GM12878 (cell line): ENCODE results near the gene ELN. TPM values are rescaled to one million over a fixed set of nuclear protein-coding genes. Genes with fewer than 3 reads are reported as not detected.

Experiments used
- ATAC-seq: fragments of 200-7000 bp; cut with Tn5 transposase; 3 replicates; pipeline ENCODE4 v1.9.1; 2020; ENCODE audit warnings: mild to moderate bottlenecking, moderate library complexity
- BruUV-seq: library from RNA; stranded (reverse); fragments of 400-500 nt; replicated peaks from 2 replicates; lab custom pipeline; 2021; lab: Mats Ljungman, UMichigan
- CTCF ChIA-PET: fragments of 300-600 bp; sonication (Branson Sonifier 250); formaldehyde crosslinking; extraction: SDS; loops from one replicate; lab custom pipeline; 2021; ENCODE audit warnings: inconsistent platforms; lab: Yijun Ruan, JAX
- POLR2A ChIA-PET: fragments of 350-600 bp; formaldehyde crosslinking; extraction: SDS; loops from one replicate; lab custom pipeline; 2021; ENCODE audit warnings: inconsistent platforms; lab: Charles Lee
- RAD21 ChIA-PET: fragments of 300-600 bp; sonication (Branson Sonifier 250); formaldehyde crosslinking; loops from one replicate; lab custom pipeline; 2023; ENCODE audit warnings: antibody characterized with exemption; ENCODE audit not compliant: unreplicated experiment; lab: Charles Lee
- SMC1A ChIA-PET: fragments of 300-600 bp; sonication (Branson Sonifier 250); formaldehyde crosslinking; loops from one replicate; lab custom pipeline; 2023; ENCODE audit not compliant: unreplicated experiment, uncharacterized antibody; lab: Charles Lee
- DNase-seq: peaks from one replicate; pipeline ENCODE4 v3.0.0-alpha.2; 2011; ENCODE audit warnings: low read depth, low spot score
- FAIRE-seq: peaks from 3 replicates; lab custom pipeline; 2011; peaks lifted over from hg19 to GRCh38; lab: Jason Lieb, UNC
- H2AFZ ChIP-seq: 2 replicates; pipeline ENCODE4 v1.6.0; 2011; ENCODE audit warnings: low read depth, low read length, control low read depth; ENCODE audit not compliant: control insufficient read depth
- H3K27ac ChIP-seq: 2 replicates; pipeline ENCODE4 v1.5.1; 2011; ENCODE audit warnings: control low read depth; ENCODE audit not compliant: control insufficient read depth, insufficient read depth
- H3K27me3 ChIP-seq, 2 experiments: replicated peaks in 1 of 2; 2 replicates each; pipeline versions ENCODE4 v1.6.0 to v1.6.1; 2011; ENCODE audit warnings: low read length in 1 of 2; ENCODE audit not compliant: control insufficient read depth in 2 of 2, insufficient read depth in 2 of 2
- H3K36me3 ChIP-seq, 2 experiments: 2 replicates each; pipeline ENCODE4 v1.5.1; 2011; ENCODE audit warnings: low read length in 1 of 2; ENCODE audit not compliant: control insufficient read depth in 2 of 2, insufficient read depth in 2 of 2
- H3K4me1 ChIP-seq: 2 replicates; pipeline ENCODE4 v1.6.1; 2011; ENCODE audit warnings: mild to moderate bottlenecking, low read length, moderate library complexity, mixed read lengths; ENCODE audit not compliant: control insufficient read depth, insufficient read depth
- H3K4me2 ChIP-seq: 2 replicates; pipeline ENCODE4 v1.6.0; 2011; ENCODE audit warnings: control low read depth; ENCODE audit not compliant: control insufficient read depth, insufficient read depth
- H3K4me3 ChIP-seq: fragments of 200-600 bp; sonication (generic); 2 replicates; pipeline ENCODE4 v1.5.1; 2016
- H3K79me2 ChIP-seq: 2 replicates; pipeline ENCODE4 v1.6.0; 2011; ENCODE audit warnings: low read length; ENCODE audit not compliant: control insufficient read depth, insufficient read depth
- H3K9ac ChIP-seq: 2 replicates; pipeline ENCODE4 v1.8.0; 2011; ENCODE audit warnings: low read length, control low read depth, mixed read lengths; ENCODE audit not compliant: control insufficient read depth, insufficient read depth
- H3K9me3 ChIP-seq: replicated peaks from 3 replicates; pipeline ENCODE4 v1.5.1; 2011; ENCODE audit warnings: mild to moderate bottlenecking, low read length; ENCODE audit not compliant: control insufficient read depth, insufficient read depth
- H4K20me1 ChIP-seq: 2 replicates; pipeline ENCODE4 v1.6.0; 2011; ENCODE audit not compliant: control insufficient read depth, insufficient read depth
- ATF2 ChIP-seq: IDR thresholded peaks from 2 replicates; pipeline ENCODE4 v1.6.1; 2012; ENCODE audit warnings: low read length, inconsistent platforms
- CBX3 ChIP-seq: fragments of 200-600 bp; sonication (generic); IDR thresholded peaks from 2 replicates; pipeline ENCODE4 v1.6.1; 2016; ENCODE audit warnings: low read depth, borderline replicate concordance
- CREM ChIP-seq: IDR thresholded peaks from 2 replicates; pipeline ENCODE4 v1.6.1; 2014; ENCODE audit warnings: antibody characterized with exemption, low read depth
- NFXL1 ChIP-seq: fragments of 450-650 bp; IDR thresholded peaks from 2 replicates; pipeline ENCODE4 v1.6.1; 2017; ENCODE audit warnings: antibody characterized with exemption, mild to moderate bottlenecking, borderline replicate concordance
- NFYB ChIP-seq: IDR thresholded peaks from 2 replicates; pipeline ENCODE4 v1.6.1; 2011; ENCODE audit warnings: low read depth, mild to moderate bottlenecking, low read length, improper control_type of control experiment, moderate library complexity; ENCODE audit not compliant: insufficient read depth
- RB1 ChIP-seq: fragments of 450-650 bp; formaldehyde crosslinking; IDR thresholded peaks from 2 replicates; pipeline ENCODE4 v1.6.1; 2017; ENCODE audit warnings: mild to moderate bottlenecking, borderline replicate concordance
- RCOR1 ChIP-seq: conservative IDR thresholded peaks from 2 replicates; pipeline ENCODE4 v1.6.1; 2012; ENCODE audit warnings: low read depth, low read length, improper control_type of control experiment
- RUNX3 ChIP-seq: IDR thresholded peaks from 2 replicates; pipeline ENCODE4 v1.6.1; 2012; ENCODE audit warnings: low read length, inconsistent platforms
- SMAD1 ChIP-seq: fragments of 450-650 bp; IDR thresholded peaks from 2 replicates; pipeline ENCODE4 v1.6.1; 2018; ENCODE audit warnings: mild to moderate bottlenecking, low read depth; ENCODE audit not compliant: partially characterized antibody
- TARDBP ChIP-seq: IDR thresholded peaks from 2 replicates; pipeline ENCODE4 v1.6.1; 2016; ENCODE audit warnings: borderline replicate concordance
- TCF3 ChIP-seq: IDR thresholded peaks from 2 replicates; pipeline ENCODE4 v1.6.1; 2012; ENCODE audit warnings: low read depth, mild to moderate bottlenecking, low read length, borderline replicate concordance; ENCODE audit not compliant: insufficient read depth
- WGBS: methylation state at CpG from one replicate; pipeline ENCODE4 v1.1.6; 2016; ENCODE audit warnings: low lambda C conversion rate; ENCODE audit not compliant: insufficient replicate concordance, insufficient coverage; ENCODE audit errors: missing lambda C conversion rate; 5-methylcytosine and 5-hydroxymethylcytosine counted together
- in situ Hi-C: fragments of 300-500 bp; cut with MboI; formaldehyde crosslinking; loops from 9 replicates; pipeline ENCODE4 v1.14.3; 2018; ENCODE audit warnings: mixed read lengths
- intact Hi-C: fragments of 100-400 bp; cut with micrococcal nuclease; formaldehyde crosslinking; loops from one replicate; pipeline ENCODE4 v1.14.2; 2022; ENCODE audit not compliant: unreplicated experiment
- polyA plus RNA-seq, 11 experiments: library from polyadenylated mRNA; depleted of rRNA in 4 of 11; unstranded in 6 of 11; stranded (reverse) in 5 of 11; fragments of >200 nt; fragmentation: Nextera tagmentation in 4 of 11; fragmentation: Illumina TruSeq in 1 of 11; extraction: Ambion mirVana in 4 of 11; extraction: Trizol in 1 of 11; gene quantifications; 1 replicate in 1 of 11; 2 replicates in 10 of 11; pipeline versions ENCODE4 v1.2.1 to v1.2.3, GENCODE V29; 2011 to 2016; ENCODE audit warnings: inconsistent platforms in 2 of 11, missing spikeins in 2 of 11, low read depth in 1 of 11
- total RNA-seq, 4 experiments: library from RNA; depleted of rRNA in 3 of 4; stranded (reverse); fragments of >200 nt in 3 of 4; fragmentation: Illumina TruSeq in 1 of 4; extraction: Trizol in 1 of 4; gene quantifications; 2 replicates each; pipeline versions ENCODE4 v1.2.1 to v1.2.3, GENCODE V29; 2013 to 2021
- TF ChIP-seq, protein P1 (sequence below): IDR thresholded peaks from 2 replicates; pipeline ENCODE4 v1.6.1; 2011; ENCODE audit warnings: low read depth, mild to moderate bottlenecking, low read length, moderate library complexity, borderline replicate concordance; ENCODE audit errors: extremely low read depth

ELN gene
- total and polyA plus RNA-seq, 10 of the 15 experiments (the other 5 are each of a cell fraction or from before 2014, with no cell fraction given), result 0.08 to 0.27 (median 0.23) TPM; not detected in 7

DNA sequence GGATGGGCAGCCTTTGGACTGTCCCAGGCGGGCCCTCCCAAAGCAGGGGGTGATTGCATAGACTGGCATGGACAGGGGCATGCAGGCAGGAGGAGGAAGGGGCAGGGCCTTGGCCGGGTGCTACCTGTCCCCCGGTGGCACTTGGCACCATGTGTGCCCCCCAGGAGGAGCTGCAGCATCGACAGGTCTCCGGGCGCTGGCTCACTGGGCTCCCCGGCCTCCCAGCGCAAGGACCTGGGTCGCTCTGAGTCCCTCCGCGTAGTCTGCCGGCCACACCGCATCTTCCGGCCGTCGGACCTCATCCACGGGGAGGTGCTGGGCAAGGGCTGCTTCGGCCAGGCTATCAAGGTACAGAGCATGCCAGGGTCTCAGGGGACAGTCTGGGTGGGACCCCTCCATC, 78.9 kb downstream of the ELN start:
- no peak for TF ChIP-seq TARDBP
- no peak for TF ChIP-seq NFYB
- TF ChIP-seq ATF2, result no peak
- no peak for TF ChIP-seq RCOR1
- TF ChIP-seq RUNX3, result no peak
- TF ChIP-seq TCF3, result no peak
- TF ChIP-seq SMAD1, result no peak
- no peak for TF ChIP-seq NFXL1
- no peak for TF ChIP-seq CREM
- TF ChIP-seq, protein P1, sequence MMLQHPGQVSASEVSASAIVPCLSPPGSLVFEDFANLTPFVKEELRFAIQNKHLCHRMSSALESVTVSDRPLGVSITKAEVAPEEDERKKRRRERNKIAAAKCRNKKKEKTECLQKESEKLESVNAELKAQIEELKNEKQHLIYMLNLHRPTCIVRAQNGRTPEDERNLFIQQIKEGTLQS, result no peak
- TF ChIP-seq CBX3, result no peak
- no peak for TF ChIP-seq RB1
- no peak overlapping the region for H3K9ac ChIP-seq
- H3K27ac ChIP-seq, result no peak overlapping the region
- CTCF ChIA-PET, result no interaction called here
- H3K79me2 ChIP-seq, result no peaks in the 10 kb centered on the region; the same call in 1 of the 2 replicates
- 98% methylated on average over 14 of the region's 18 CpGs for WGBS
- no peak overlapping the region for H2AFZ ChIP-seq
- H3K36me3 ChIP-seq, result peaks cover 25 to 30% of the 10 kb centered on the region in 2 experiments
- in situ Hi-C loops, result no loop called here
- intact Hi-C loops, result no loop called here
- RAD21 ChIA-PET, result no interaction called here
- no peaks in the 10 kb centered on the region for H4K20me1 ChIP-seq
- no peak overlapping the region for H3K4me3 ChIP-seq
- no peak overlapping the region for H3K4me2 ChIP-seq
- FAIRE-seq (no peak), DNase-seq (no peak), ATAC-seq (no peak)
- H3K4me1 ChIP-seq, result peaks cover 3% of the 10 kb centered on the region
- H3K27me3 ChIP-seq, result no peaks in the 10 kb centered on the region
- POLR2A ChIA-PET, result no interaction called here
- no peaks in the 10 kb centered on the region for H3K9me3 ChIP-seq
- SMC1A ChIA-PET, result no interaction called here
- no TSS peak for BruUV-seq
